ENCODE measurements around the gene SERPINB12.

DNA sequence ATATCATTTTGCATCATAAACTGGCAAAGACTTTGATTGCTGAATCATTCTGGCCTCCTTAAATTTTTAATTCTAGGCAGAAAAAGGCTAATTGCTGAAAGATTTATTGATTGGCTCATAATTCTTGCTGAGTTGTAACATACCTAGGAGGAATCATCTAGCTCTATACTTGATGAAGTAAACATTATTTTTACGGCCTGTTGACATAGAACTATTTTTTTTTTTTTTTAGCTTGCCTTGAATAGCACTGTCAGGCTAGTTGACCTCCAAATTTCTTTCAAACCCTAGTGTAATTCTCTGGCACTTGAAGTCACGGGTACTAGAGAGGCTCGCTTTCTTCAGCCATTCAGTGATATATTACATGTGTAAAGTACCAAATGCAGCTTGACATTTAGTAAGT, 2.8 kb downstream of the SERPINB12 start:
- TF ChIP-seq JUN (IDR thresholded peaks at IDR 0.05; ENCODE audit: borderline replicate concordance, insufficient read depth, insufficient read length, low read depth) (no peak), POLR2A (IDR thresholded peaks at IDR 0.05; ENCODE audit: low read depth, low read length) (no peak), POLR2AphosphoS5 (IDR thresholded peaks at IDR 0.05; ENCODE audit: insufficient read depth, low read depth, low read length) (no peak), EZH2 (IDR thresholded peaks at IDR 0.05; ENCODE audit: borderline replicate concordance, low read depth, low read length, severe bottlenecking) (no peak)
- TF ChIP-seq, protein P1, sequence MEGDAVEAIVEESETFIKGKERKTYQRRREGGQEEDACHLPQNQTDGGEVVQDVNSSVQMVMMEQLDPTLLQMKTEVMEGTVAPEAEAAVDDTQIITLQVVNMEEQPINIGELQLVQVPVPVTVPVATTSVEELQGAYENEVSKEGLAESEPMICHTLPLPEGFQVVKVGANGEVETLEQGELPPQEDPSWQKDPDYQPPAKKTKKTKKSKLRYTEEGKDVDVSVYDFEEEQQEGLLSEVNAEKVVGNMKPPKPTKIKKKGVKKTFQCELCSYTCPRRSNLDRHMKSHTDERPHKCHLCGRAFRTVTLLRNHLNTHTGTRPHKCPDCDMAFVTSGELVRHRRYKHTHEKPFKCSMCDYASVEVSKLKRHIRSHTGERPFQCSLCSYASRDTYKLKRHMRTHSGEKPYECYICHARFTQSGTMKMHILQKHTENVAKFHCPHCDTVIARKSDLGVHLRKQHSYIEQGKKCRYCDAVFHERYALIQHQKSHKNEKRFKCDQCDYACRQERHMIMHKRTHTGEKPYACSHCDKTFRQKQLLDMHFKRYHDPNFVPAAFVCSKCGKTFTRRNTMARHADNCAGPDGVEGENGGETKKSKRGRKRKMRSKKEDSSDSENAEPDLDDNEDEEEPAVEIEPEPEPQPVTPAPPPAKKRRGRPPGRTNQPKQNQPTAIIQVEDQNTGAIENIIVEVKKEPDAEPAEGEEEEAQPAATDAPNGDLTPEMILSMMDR (IDR thresholded peaks at IDR 0.05; ENCODE audit: extremely low read depth in 1 of 2, insufficient read depth in 1 of 2, low read depth in 1 of 2, low read length in 2 of 2) = no peak

All from endothelial cell of umbilical vein (primary cell).